Measurements from ENCODE around the gene SNED1.

The SNED1 gene

DNA sequence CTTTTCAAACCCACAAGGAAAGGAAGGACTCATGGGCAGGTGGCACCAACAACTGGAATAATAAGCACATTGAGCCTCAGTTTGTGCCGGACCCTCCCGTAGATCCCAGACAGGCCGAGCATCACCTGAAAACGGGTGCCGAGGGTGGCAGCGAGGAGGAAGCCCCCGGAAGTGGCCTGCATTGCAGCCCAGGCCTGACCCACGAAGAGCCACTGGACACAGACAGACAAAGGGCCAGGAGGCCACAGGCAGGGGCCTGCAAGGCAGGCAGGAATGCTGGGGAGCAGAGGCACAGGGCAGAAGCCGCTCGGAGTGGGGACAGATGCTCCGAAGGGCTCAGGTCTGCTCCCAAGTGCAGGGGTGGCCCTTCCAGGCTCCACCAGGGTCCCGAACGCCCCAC is 71.9 kb downstream of the SNED1 start:
- no peak for DNase-seq

DNA sequence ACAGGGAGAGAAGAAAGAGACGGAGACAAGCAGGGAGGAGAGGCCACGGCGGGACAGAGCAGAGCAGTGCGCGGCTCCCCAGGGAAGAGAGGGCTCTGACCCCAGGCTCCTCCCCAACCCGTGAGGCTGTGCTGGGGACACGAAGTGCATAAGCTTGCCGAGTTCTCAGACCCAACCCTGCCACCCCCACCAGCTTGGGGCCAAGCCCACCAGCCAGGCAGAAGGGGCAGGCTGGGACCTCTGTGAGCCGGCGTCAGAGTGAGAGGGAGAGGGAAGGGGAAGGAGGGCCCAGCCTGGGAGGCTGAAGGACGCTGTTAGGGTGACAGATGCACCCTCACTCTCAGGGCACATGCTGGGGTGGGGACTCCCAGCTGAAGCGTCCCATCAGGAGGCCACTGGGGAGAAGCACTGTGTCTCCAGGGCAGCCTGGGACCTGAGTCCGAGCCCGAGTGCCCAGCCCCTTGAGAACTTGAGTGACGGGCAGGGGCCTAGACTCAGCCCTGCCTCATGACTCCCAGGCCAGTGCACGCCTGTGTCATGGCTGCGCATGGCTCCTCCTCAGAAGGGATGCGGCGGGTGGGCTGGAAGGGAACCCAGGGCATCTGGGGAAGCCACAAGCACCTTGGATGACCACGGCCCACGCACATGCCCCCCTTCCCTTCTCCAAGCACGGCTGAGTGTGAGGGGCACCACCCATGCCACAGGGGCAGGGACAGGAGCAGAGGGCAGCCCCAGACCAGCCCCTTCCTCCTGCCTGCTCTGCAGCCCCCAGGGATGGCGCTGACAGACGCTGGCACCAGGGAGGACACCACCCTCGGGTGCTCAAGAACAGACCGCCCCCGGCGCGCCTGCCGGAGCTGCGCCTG is 72.6 kb downstream of the SNED1 start:
- DNase-seq: no peak

- no peak for DNase-seq
Measured at GRCh38 chr2:241071677-241072111, 73.3 kb downstream of the SNED1 start.

DNA sequence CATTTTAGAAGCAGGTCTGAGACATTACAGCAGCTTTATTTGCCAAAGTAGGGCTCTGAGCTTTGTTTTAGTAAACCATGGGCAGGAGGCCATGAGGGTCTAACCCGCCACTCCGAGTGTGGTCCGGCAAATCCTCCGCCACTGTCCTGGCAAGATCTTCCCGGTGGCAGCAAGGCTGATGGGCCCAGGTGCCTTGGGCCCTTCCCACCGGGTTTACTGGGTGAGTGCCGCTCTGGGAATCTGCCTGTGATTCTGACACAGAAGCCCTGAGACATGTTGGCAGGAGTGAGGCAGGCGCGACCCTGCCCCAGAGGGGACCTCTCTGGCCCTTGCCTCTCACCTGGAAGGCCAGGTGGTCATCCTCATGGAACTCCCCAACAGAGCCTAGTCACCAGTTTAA is 73.7 kb downstream of the SNED1 start:
- DNase-seq: no peak

GRCh38 chr2:241072553-241073165 is 74.2 kb downstream of the SNED1 start:
- DNase-seq: no peak

DNA sequence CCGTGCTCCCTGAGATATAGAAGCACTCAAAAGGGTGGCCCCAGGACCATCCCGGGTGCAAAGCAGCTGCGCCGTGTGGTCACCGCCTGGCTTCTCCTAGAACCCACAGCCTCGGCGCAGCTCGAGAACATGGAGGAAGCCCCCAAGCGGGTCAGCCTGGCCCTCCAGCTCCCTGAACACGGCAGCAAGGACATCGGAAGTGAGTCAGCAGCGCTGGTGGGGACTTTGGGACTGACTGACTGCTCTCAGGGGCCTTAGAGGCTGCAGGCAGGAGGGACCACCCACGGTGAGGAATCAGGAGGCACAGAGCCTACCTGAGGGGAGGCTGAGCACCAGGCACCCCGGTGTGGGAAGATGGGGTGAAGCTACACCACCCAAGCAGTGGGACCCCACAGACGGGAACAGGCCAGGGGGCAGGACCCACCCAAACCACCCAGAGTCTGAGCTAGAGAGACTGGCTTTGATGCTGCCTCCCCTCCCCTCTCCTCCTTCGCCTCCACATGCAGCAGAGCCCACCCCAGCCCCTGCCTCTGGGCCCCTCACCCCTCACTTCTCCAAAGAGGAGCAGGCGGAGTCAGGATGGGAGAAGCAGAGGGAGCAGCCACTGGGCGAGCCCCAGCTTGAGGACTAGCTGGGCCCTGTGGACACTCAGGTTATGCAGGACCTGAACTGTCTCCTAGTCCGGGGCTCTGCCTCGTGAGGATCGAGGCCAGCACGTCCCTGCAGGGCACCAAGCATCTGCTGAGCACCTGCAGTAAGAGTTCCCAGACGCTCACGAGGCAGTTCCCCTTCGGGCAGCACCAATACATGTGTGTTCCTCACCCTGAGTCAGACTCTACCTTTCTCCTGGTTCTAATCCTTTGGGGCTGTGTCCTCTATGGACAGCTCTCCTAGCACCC is 75.0 kb downstream of the SNED1 start:
- DNase-seq: no peak

- no peak for DNase-seq
Measured at GRCh38 chr2:241074065-241074818, 75.8 kb downstream of the SNED1 start.

DNA sequence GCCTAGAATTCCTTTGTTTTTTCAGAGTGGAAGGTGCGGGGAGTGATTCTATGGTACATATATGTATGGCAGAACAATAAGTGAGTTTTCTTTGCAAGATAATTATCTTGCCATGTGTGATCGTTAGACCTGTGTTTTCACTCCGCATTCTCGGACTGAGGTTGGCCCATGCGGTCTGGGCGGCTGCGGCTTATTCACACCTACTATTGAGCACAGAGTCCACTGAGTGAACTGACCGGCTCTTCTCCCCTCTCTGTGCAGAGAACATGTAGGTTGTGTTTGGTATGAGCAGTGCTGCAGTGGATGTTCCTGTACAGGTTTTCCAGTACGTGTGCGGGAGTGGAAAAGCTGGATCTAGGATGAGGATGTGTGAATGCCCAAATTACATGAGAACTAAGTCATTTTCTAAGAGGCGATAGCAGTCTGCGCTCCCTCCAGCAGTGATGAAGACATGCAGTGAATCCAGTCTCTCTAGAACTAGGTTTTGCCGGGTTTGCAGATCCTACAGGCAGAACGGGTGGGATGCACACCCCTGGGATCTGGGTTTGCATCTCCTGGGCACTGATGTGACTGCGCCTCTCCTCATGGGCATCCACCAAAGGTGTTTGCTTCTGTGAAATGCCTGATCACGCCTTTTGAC is 76.6 kb downstream of the SNED1 start:
- DNase-seq: no peak

- DNase-seq: no peak
Measured at GRCh38 chr2:241080405-241081189, 82.2 kb downstream of the SNED1 start.

GRCh38 chr2:241081190-241081642 is 82.8 kb downstream of the SNED1 start:
- no peak for DNase-seq

DNA sequence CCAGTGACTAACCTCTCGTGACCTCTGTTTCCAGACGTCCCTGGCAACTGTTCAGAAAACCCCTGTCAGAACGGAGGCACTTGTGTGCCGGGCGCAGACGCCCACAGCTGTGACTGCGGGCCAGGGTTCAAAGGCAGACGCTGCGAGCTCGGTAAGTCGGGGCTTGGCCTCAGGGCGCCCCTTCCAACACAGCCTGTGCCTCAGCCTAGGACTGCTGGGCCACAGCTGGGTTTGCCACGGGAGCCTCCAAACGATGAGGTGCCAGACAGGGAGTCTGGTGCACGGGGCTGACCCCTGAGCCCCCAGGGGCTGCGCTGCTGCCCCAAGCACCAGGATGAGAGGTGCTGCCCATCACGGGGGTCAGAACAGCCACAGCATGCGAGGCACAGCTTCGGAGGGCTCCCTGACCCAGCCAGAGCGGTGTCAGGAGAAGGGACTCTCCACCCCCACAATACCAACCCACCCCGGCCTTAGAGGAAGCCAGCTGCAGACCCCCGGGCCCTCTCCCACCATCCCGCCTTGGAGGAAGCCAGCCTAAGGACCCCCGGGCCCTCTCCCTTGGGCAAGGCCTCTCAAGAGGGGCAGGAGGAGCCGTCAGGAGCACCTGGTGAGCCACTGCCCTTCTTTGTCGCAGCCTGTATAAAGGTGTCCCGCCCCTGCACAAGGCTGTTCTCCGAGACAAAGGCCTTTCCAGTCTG is 83.4 kb downstream of the SNED1 start:
- DNase-seq: no peak

- no peak for DNase-seq
Measured at GRCh38 chr2:241082341-241083090, 84.1 kb downstream of the SNED1 start.

- no peak for DNase-seq
Measured at GRCh38 chr2:241083091-241083415, 84.6 kb downstream of the SNED1 start.

GRCh38 chr2:241084856-241085444 is 86.5 kb downstream of the SNED1 start:
- no peak for DNase-seq

DNA sequence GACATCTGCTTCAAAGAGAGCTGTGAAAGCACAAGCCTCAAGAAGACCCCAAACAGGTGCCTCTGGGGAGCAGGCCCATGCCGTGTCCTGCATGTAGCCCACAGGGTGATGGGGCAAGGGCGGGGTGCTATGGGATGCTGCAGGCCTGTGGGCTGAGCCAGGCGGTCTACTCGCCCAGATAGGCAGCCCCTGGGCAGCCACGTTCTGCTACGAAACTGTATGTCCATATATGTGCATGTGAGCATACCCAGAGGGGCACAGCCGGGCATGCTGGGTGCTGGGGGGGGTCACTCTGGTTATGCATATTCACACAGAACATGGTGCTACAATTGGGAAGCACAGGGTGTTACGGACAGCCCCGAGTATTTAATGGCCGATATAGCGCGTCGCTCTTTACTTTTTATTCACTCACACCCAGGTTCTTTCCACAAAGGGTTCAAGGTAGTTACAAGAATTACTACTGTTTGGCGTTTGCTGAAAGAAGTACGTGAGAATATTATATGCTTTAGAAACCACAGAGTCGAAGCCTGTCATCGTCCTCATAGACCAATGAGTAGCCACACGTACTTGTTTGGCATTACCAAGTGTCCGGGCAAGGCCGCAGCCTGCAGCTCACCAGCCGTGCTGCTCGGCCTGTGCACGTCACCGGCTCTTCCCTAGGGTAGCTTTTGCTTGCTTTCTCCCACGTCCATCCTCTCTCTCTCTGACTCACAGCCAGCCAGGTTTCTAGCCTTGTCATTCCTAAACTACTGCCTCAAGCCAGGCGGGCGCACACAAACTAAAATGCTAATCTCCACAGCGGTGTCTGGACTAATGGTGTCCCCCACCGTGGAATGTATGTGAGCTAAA is 89.2 kb downstream of the SNED1 start:
- no peak for DNase-seq

- DNase-seq: no peak
Measured at GRCh38 chr2:241088376-241088775, 90.0 kb downstream of the SNED1 start.

DNA sequence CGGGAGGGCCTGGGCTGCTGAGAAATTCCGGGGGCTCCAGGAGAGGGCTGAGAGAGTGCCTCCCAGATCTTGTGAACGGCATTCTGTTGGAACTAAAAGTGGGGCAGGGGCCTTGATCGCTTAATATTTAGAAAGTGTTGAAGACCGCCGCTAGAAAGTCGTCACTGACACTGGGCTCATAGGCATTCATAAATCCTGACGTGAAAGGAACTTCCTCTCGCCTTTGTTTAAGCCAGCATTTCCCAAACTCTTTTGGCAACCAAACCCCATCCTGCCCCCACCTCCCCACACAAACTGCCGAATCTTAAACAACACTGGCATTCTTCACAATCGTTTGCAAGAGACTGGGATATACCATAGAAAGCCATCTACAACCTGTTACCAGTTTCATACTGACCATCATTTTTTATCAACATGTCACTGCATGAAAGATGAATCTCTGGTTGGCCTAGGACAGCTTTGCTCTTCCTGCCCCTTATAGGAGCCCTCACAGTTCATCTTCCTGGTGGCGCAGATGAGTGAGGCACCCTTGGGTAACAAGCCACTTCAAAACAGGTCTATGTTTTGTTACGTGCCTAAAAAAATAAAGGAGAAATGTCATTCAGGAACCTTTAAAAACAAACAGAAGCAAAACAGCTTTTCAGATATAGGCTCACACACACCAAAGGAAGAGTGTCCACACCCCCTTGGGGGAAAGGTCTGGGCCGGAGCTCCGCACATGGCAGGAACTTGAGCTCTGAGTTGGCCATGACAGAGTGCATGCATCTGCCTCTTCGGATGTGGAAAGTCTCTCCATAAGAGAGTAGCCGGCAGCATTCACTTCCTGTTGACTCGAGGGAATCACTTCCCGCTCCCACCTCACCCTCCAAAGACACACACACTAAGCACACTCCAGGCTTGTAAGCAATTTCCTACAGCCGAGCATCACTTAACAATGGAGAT is 90.6 kb downstream of the SNED1 start:
- DNase-seq: no peak

All from activated CD4-positive, CD25-positive, alpha-beta regulatory T cell (primary cell).